ENCODE results near the gene EIF3M.
"Not testable (repeated sequence)": the region's sequence is repeated elsewhere in the genome, so short reads cannot be mapped to it uniquely, and the experiment has no call there.

The EIF3M gene

DNA sequence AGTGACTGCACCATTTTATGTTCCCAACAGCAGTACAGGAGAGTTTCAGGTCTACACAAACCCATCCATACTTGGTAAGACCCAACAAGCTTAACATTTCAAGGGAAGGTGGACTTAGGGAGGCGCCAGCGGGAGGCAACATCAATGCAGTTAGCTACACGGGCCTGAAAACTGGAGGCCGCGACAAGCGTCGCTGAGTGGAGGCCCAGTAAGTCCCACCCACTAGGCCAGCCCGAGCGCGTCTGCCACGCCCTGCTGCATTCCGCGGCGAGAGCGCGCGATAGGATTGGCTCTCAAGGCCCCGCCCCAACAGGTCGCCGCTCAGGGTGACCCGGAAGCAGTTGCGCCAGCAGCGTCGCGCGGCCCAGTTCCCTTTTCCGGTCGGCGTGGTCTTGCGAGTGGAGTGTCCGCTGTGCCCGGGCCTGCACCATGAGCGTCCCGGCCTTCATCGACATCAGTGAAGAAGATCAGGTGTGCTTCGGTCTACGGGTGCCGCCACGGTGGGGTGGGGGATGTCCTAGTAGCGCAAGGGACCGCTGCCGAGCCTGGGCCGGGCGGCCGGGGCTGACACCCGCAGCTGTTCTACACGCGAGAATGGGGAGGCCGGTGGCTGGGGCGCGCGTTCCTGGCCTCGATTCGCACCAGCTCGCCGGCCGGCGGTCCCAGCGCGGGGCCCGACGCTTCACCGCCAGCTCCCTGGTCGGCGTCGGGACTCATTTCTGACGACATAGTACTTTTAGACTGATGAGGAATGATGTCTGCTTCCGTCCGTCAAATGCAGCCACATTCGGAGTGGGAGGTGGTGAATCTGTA, at the start of gene EIF3M:
TSS of gene EIF3M (plus strand) at position 373 of the 813 bp plus-strand sequence. CDS start at position 430, 57 bp downstream.
- peak; percentile 95 to 96 for DNase-seq

GRCh38 chr11:32538804-32539203, 44.8 kb upstream of the EIF3M start:
- DNase-seq = no peak

GRCh38 chr11:32549611-32550187, 33.9 kb upstream of the EIF3M start:
- no peak for DNase-seq

- DNase-seq = no peak
Measured at GRCh38 chr11:32550207-32550606, 33.4 kb upstream of the EIF3M start.

- no peak for DNase-seq
Measured at GRCh38 chr11:32555091-32555490, 28.5 kb upstream of the EIF3M start.

GRCh38 chr11:32555895-32556294, 27.7 kb upstream of the EIF3M start:
- no peak for DNase-seq

DNA sequence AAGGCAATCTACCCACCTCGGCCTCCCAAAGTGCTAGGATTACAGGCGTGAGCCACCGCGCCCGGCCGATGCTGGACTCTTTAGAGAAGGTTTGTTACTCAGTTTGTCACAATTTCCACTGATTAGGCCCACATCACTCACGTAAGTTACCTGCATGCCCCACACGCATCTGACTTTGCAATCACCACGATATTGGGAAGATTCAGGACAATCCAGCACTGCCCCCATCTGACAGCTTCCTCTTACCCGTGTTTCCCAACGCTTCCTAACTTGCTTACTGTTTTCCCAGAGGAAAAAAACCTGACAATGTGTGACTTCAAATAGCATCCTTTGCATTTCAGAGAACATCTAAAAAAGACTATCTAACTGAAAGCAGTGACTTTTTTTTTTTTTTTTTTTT, 21.8 kb upstream of the EIF3M start:
- no peak for DNase-seq

DNA sequence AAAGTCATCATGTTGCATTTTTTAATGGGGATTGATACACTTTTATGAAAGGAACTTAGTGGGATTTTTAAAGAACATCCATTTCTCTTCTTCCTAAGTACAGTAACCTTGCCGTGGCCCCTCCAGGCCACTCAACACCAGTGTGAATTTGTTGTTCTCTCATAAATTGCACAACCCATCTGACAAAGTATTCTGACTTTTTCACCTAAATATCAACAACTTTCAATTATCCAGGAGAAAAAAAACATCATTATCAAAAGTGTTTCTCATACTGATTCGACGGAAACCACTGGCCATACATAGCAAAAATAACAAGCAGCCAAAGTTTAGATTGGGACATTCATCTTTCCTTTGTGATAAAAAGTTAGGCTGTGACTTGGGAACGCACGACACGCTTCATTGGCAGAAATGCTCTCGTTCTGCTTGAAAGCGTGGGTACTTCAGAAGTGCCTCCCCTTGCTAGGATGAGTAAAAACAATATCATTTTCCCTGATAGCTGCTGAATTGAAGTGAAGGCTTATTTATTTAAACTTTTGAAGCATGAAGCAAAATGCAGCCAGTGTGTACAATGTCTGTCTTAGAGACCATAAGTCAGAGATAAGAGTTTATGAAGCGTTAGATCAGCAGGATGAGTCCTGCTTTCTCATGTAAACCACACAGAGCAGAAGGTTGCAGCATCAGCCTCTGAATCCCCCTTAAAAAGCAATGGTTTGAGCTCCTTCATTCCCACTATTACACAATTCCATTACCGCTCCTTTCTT, 20.6 kb upstream of the EIF3M start:
- DNase-seq = no peak

DNA sequence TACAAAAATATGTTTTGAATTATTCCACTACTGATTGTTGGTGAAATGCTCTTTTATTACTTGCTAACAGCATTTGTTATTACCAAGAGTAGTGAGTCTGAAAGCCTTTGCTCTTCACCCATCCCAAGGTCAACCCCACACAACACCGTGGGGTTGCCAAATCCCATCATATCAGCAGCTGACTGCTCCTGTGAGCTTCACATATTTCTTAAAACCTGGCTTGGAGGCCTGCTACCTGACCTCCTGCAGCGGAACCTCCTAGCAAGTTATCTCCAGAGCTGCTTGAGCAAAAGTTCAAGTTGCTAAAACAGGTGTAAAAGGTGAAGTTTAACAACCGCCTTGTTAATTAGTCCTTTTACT, 20.1 kb upstream of the EIF3M start:
- DNase-seq = no peak

DNA sequence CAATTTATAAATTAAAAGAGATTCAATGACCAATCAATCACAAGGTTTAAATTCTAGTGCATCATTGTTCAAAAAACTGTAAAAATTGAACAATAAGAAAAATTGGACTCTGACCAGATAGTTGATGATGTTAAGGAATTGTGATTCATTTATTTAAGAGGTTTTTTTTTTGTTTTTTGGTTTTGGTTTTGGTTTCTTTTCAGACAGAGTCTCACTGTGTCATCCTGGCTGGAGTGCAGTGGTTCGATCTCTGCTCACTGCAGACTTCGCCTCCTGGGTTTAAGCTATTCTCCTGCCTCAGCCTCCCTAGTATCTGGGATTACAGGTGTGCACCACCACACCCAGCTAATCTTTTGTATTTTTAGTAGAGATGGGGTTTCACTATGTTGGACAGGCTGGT, 17.1 kb upstream of the EIF3M start:
- no peak for DNase-seq

DNA sequence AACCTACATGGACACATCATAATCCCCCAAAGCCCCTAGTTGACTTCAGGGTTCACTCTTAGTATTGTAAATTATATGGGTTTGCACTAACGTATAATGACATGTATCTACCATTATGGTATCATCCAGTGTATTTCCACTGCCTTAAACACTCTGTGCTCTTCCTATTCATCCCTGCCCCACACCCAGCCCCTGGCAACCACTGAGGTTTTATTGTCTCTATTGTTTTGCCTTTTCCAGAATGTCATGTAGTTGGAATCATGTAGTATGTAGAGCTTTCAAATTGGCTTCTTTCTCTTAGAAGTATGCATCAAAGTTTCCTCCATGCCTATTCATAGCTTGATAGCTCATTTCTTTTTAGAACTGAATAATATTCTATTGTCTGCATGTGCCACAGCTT, 16.5 kb upstream of the EIF3M start:
- no peak for DNase-seq

- no peak for DNase-seq
Measured at GRCh38 chr11:32569313-32569881, 14.2 kb upstream of the EIF3M start.

DNA sequence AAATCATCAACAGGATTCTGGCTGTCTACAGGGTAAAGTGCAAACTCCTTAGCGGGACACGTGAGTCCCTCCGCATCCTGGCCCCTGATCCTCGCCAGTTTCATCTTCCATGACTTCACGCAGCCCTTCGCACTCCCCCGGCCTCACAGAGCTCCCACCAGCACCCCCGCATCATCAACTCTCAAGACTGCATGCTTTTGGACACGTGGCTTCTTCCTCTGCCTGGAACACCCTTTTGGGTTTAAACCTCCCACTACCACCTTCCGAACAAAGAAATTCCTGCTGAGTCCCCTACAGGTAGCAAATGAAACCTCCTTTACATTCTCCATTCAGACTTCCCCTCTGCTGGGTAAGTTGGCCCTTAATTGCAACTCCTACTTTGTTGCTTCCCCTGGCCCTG, 12.6 kb upstream of the EIF3M start:
- DNase-seq = no peak

GRCh38 chr11:32573228-32573627, 10.4 kb upstream of the EIF3M start:
- DNase-seq = no peak

DNA sequence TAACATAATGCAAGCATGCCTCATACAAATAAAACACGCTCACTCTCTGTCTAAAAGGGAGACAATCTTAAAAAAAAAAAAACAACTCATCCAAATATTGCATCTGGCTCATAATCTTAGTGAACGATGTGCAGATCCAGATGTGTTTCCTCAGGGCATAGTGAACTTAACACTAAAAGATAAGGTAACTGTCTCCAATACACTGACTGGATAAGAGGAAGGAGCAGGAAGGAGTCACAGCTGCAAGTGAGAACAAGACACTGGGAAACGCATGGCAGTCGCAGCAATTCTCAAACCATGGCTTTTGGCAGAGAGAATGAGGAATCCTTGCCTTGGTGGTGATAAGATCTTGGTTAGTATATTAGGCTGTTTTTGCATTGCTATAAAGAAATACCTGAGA, 9.2 kb upstream of the EIF3M start:
- DNase-seq = no peak

- DNase-seq = no peak
Measured at GRCh38 chr11:32575070-32575469, 8.6 kb upstream of the EIF3M start.

DNA sequence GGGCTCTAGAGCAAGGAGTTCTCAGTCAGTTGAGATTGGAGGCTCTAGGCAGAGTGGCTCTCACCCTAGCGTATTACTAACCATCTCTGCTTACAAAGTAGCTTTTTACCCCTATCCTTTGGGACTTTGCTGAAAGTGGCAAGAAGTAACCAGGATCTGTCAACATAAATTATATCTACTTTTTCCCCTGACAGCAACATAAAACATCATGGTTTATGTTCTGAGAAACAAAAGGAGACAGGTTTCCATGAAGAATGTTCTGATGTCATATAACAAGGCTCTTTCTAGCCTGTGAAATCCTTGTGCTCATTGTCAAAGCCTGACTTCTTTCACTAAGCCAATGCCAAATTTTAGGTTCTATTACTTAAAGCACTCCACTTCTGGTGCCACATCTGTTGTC, 7.2 kb upstream of the EIF3M start:
- DNase-seq = no peak

GRCh38 chr11:32580967-32581366, 2.7 kb upstream of the EIF3M start:
- no peak for DNase-seq

- DNase-seq = no peak
Measured at GRCh38 chr11:32581556-32581955, 2.1 kb upstream of the EIF3M start.

- DNase-seq = no peak
Measured at GRCh38 chr11:32584921-32585320, 1.3 kb downstream of the EIF3M start.

DNA sequence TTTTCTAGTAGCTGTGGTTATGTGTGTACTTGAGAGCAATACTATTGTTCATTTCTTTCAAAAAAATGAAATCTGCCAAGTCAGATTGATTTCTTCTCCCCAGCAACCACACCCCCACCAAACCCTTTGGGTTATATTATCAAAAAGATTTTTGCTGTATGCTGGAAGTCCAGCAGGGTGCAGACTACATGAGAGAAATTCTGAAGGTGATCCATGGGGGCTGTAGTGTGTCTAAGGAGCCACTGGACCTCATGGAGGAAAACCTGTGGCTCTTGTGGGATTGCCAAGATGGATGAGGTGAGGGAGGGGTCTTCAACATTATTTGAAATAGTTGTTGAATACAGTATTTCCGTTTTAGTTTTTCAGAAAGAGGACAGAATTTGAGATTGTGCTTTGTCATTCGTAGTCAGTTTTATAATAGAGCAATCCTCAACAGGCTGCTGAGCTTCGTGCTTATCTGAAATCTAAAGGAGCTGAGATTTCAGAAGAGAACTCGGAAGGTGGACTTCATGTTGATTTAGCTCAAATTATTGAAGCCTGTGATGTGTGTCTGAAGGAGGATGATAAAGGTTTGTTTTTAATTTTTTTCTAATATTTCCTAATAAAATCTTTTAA, 3.1 kb downstream of the EIF3M start:
- DNase-seq = no peak

- DNase-seq = no peak
Measured at GRCh38 chr11:32594272-32594671, 10.6 kb downstream of the EIF3M start.

DNA sequence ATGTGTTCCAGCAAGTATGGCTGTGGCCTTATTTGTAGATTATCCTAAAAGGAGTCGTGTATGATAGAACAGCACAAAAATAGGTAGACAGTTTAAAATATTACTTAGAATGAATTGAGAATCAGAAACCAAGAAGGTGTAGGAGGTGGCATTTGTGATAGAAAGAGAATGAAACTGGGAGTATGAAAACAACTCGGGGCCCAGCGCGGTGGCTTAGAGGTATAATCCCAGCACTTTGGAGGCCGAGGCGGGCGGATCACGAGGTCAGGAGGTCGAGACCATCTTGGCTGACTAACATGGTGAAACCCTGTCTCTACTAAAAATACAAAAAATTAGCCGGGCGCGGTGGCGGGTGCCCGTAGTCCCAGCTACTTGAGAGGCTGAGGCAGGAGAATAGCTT, 12.5 kb downstream of the EIF3M start:
- DNase-seq = not testable (repeated sequence)

Measured in CD4-positive, alpha-beta T cell treated with Interleukin-1 beta for 1 hour (primary cell).